HG03060 (cell line): ENCODE measurements around the gene PI3.
"Not testable (repeated sequence)": the region's sequence is repeated elsewhere in the genome, so short reads cannot be mapped to it uniquely, and the experiment has no call there.

Source experiments
- ATAC-seq: cut with Tn5 transposase; IDR thresholded peaks from one replicate; pipeline ENCODE4 v1.9.1; 2021; ENCODE audit warnings: low read depth, moderate number of reproducible peaks; ENCODE audit not compliant: unreplicated experiment

PI3 gene

GRCh38 chr20:45174434-45175364 lies at the start of gene PI3:
TSS of gene PI3 (plus strand) at chr20:45174902. CDS start at chr20:45174923, 21 bp downstream.
- ATAC-seq: no peak

GRCh38 chr20:45128099-45128498 lies 46.6 kb upstream of the PI3 start:
- ATAC-seq: no peak

GRCh38 chr20:45136911-45137310 lies 37.8 kb upstream of the PI3 start:
- no peak for ATAC-seq

- no peak for ATAC-seq
Observed at GRCh38 chr20:45138561-45139300, 36.0 kb upstream of the PI3 start.

- ATAC-seq: not testable (repeated sequence)
Observed at GRCh38 chr20:45139733-45140375, 34.8 kb upstream of the PI3 start.

- ATAC-seq: no peak
Observed at GRCh38 chr20:45140836-45141235, 33.9 kb upstream of the PI3 start.

- ATAC-seq: no peak
Observed at GRCh38 chr20:45149062-45149461, 25.6 kb upstream of the PI3 start.

GRCh38 chr20:45152405-45152804 lies 22.3 kb upstream of the PI3 start:
- ATAC-seq: no peak

GRCh38 chr20:45153147-45153546 lies 21.6 kb upstream of the PI3 start:
- no peak for ATAC-seq

- ATAC-seq: no peak
Observed at GRCh38 chr20:45153752-45154151, 20.9 kb upstream of the PI3 start.

GRCh38 chr20:45154183-45154582 lies 20.5 kb upstream of the PI3 start:
- no peak for ATAC-seq

GRCh38 chr20:45154794-45155193 lies 19.9 kb upstream of the PI3 start:
- not testable (repeated sequence) for ATAC-seq

- ATAC-seq: no peak
Observed at GRCh38 chr20:45156713-45157112, 18.0 kb upstream of the PI3 start.

GRCh38 chr20:45157962-45158361 lies 16.7 kb upstream of the PI3 start:
- no peak for ATAC-seq

- ATAC-seq: no peak
Observed at GRCh38 chr20:45163083-45163803, 11.5 kb upstream of the PI3 start.

- no peak for ATAC-seq
Observed at GRCh38 chr20:45164906-45165305, 9.8 kb upstream of the PI3 start.

- no peak for ATAC-seq
Observed at GRCh38 chr20:45173522-45173921, 1.2 kb upstream of the PI3 start.

- ATAC-seq: no peak
Observed at GRCh38 chr20:45176526-45177267, 2.0 kb downstream of the PI3 start.

GRCh38 chr20:45179166-45179565 lies 4.5 kb downstream of the PI3 start:
- no peak for ATAC-seq

- ATAC-seq: no peak
Observed at GRCh38 chr20:45181639-45182038, 6.9 kb downstream of the PI3 start.
